ENCODE measurements around the gene TRPM7.
A peak's percentile ranks its signal among the peaks of the same experiment; 100 is the strongest.

The TRPM7 gene

GRCh38 chr15:50676799-50677483 lies 9.7 kb downstream of the TRPM7 start:
- Histone ChIP-seq H3K4me1 (ENCODE audit: insufficient read depth, low read length, severe bottlenecking) (peaks cover 6% of the 10 kb centered on the region), H3K27ac (ENCODE audit: low read depth, low read length, poor library complexity, severe bottlenecking) (no peak overlapping the region), H3K4me3 (ENCODE audit: low read depth, low read length, poor library complexity, severe bottlenecking) (no peak overlapping the region), H3K27me3 (ENCODE audit: insufficient read depth, low read length) (no peaks in the 10 kb centered on the region), H2AFZ (ENCODE audit: low read length) (no peak overlapping the region), H3F3A (ENCODE audit: insufficient read depth, low read length) (no peaks in the 10 kb centered on the region), H3K9ac (ENCODE audit: low read length) (no peak overlapping the region), H3K4me2 (ENCODE audit: low read length) (no peak overlapping the region), H3K9me3 (ENCODE audit: low read length) (no peaks in the 10 kb centered on the region), H4K20me1 (ENCODE audit: insufficient read depth, low read length) (no peaks in the 10 kb centered on the region; the same call in 1 of the 2 replicates), H3K9me2 (ENCODE audit: low read depth, low read length) (no peaks in the 10 kb centered on the region), H3K36me3 (ENCODE audit: insufficient read depth, low read length) (peaks cover 36% of the 10 kb centered on the region), H3K79me2 (ENCODE audit: insufficient read depth, low read length) (peaks cover 79% of the 10 kb centered on the region)
- TF ChIP-seq EZH2 (IDR thresholded peaks at IDR 0.05; ENCODE audit: borderline replicate concordance, low read length) = no peak
- TF ChIP-seq, protein P1, sequence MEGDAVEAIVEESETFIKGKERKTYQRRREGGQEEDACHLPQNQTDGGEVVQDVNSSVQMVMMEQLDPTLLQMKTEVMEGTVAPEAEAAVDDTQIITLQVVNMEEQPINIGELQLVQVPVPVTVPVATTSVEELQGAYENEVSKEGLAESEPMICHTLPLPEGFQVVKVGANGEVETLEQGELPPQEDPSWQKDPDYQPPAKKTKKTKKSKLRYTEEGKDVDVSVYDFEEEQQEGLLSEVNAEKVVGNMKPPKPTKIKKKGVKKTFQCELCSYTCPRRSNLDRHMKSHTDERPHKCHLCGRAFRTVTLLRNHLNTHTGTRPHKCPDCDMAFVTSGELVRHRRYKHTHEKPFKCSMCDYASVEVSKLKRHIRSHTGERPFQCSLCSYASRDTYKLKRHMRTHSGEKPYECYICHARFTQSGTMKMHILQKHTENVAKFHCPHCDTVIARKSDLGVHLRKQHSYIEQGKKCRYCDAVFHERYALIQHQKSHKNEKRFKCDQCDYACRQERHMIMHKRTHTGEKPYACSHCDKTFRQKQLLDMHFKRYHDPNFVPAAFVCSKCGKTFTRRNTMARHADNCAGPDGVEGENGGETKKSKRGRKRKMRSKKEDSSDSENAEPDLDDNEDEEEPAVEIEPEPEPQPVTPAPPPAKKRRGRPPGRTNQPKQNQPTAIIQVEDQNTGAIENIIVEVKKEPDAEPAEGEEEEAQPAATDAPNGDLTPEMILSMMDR (IDR thresholded peaks at IDR 0.05; ENCODE audit: low read length) = no peak

GRCh38 chr15:50675535-50676144 lies 11.0 kb downstream of the TRPM7 start:
- Histone ChIP-seq H3K9me3 (ENCODE audit: low read length) (no peaks in the 10 kb centered on the region), H3K4me1 (ENCODE audit: insufficient read depth, low read length, severe bottlenecking) (no peaks in the 10 kb centered on the region), H3K9me2 (ENCODE audit: low read depth, low read length) (no peaks in the 10 kb centered on the region), H3K4me3 (ENCODE audit: low read depth, low read length, poor library complexity, severe bottlenecking) (no peak overlapping the region), H3K4me2 (ENCODE audit: low read length) (no peak overlapping the region), H3F3A (ENCODE audit: insufficient read depth, low read length) (no peaks in the 10 kb centered on the region), H2AFZ (ENCODE audit: low read length) (no peak overlapping the region), H3K36me3 (ENCODE audit: insufficient read depth, low read length) (peaks cover 34% of the 10 kb centered on the region), H3K79me2 (ENCODE audit: insufficient read depth, low read length) (peaks cover 68% of the 10 kb centered on the region), H3K27ac (ENCODE audit: low read depth, low read length, poor library complexity, severe bottlenecking) (no peak overlapping the region), H3K27me3 (ENCODE audit: insufficient read depth, low read length) (no peaks in the 10 kb centered on the region), H3K9ac (ENCODE audit: low read length) (no peak overlapping the region), H4K20me1 (ENCODE audit: insufficient read depth, low read length) (no peaks in the 10 kb centered on the region; the same call in 1 of the 2 replicates)
- TF ChIP-seq, protein P1 (IDR thresholded peaks at IDR 0.05; ENCODE audit: low read length) = peak; percentile 92
- TF ChIP-seq EZH2 (IDR thresholded peaks at IDR 0.05; ENCODE audit: borderline replicate concordance, low read length) = no peak

DNA sequence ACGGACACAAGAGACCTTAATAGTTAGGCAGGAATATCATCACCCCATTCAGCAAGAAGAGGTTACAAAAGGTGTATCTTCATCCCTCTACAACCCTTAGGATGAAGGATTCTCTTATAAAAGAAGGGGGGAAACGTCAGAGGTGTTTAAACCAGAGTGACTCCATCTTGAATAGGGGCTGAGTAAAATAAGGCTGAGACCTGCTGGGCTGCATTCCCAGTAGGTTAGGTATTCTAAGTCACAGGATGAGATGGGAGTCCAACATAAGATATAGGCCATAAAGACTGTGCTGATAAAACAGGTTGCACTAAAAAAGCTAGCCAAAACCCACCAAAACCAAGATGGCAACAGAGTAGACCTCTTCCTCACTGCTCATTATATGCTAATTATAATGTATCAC lies 16.5 kb downstream of the TRPM7 start:
- Histone ChIP-seq H3K9ac (ENCODE audit: low read length) (no peak overlapping the region), H3K36me3 (ENCODE audit: insufficient read depth, low read length) (peaks cover 64% of the 10 kb centered on the region), H3K4me1 (ENCODE audit: insufficient read depth, low read length, severe bottlenecking) (no peaks in the 10 kb centered on the region), H4K20me1 (ENCODE audit: insufficient read depth, low read length) (no peaks in the 10 kb centered on the region), H3K9me3 (ENCODE audit: low read length) (no peaks in the 10 kb centered on the region), H3K4me3 (ENCODE audit: low read depth, low read length, poor library complexity, severe bottlenecking) (no peak overlapping the region), H3K79me2 (ENCODE audit: insufficient read depth, low read length) (peaks cover 37% of the 10 kb centered on the region), H3K4me2 (ENCODE audit: low read length) (no peak overlapping the region), H3K27ac (ENCODE audit: low read depth, low read length, poor library complexity, severe bottlenecking) (no peak overlapping the region), H3K9me2 (ENCODE audit: low read depth, low read length) (no peaks in the 10 kb centered on the region), H2AFZ (ENCODE audit: low read length) (no peak overlapping the region), H3F3A (ENCODE audit: insufficient read depth, low read length) (no peaks in the 10 kb centered on the region), H3K27me3 (ENCODE audit: insufficient read depth, low read length) (no peaks in the 10 kb centered on the region)
- TF ChIP-seq, protein P1 (IDR thresholded peaks at IDR 0.05; ENCODE audit: low read length) = no peak
- TF ChIP-seq EZH2 (IDR thresholded peaks at IDR 0.05; ENCODE audit: borderline replicate concordance, low read length) = no peak
